Neuron (in vitro differentiated cells): ENCODE measurements around the gene PATE4.
"Not testable (repeated sequence)": the region's sequence is repeated elsewhere in the genome, so short reads cannot be mapped to it uniquely, and the experiment has no call there.

Experiments used
- H2AFZ ChIP-seq: one replicate; pipeline ENCODE4 v1.6.1; 2013; ENCODE audit warnings: low read depth, mild to moderate bottlenecking, inconsistent platforms, low read length, moderate library complexity
- H3K27me3 ChIP-seq: one replicate; pipeline ENCODE4 v1.6.1; 2013; ENCODE audit warnings: low read length; ENCODE audit not compliant: insufficient read depth
- H3K36me3 ChIP-seq: one replicate; pipeline ENCODE4 v1.6.1; 2013; ENCODE audit warnings: low read length; ENCODE audit not compliant: insufficient read depth
- H3K4me1 ChIP-seq: one replicate; pipeline ENCODE4 v1.6.1; 2013; ENCODE audit warnings: low read length; ENCODE audit not compliant: insufficient read depth
- H3K4me3 ChIP-seq: 2 replicates; pipeline ENCODE4 v1.5.1; 2013; ENCODE audit warnings: mild to moderate bottlenecking, low read length, moderate library complexity
- H3K9me3 ChIP-seq: one replicate; pipeline ENCODE4 v1.6.1; 2013; ENCODE audit warnings: low read length

Gene PATE4, protein sequence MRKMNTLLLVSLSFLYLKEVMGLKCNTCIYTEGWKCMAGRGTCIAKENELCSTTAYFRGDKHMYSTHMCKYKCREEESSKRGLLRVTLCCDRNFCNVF

DNA sequence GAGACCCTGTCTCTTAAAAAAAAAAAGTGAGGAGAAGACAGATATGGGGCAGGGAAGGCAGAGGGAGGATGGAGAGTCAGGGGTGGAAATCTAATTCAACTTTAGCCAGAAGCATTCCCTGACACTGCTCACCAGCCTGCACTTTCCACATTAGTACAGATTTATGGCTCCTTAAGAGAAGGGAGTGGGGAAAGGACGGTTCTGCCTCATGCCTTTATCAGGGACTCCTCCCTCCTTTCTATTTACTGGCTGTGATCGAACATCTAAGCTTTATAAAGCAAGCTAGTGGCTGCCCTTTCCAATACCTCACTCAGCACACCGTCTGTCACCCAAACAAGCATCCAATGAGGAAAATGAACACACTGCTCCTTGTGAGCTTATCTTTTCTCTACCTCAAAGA lies at the start of gene PATE4:
Gene PATE4, plus strand, starts transcription at position 301 of the 400 bp plus-strand sequence. Its CDS starts 44 bp downstream, at position 345.
- Histone ChIP-seq H3K36me3 (no peaks in the 10 kb centered on the region), H3K27me3 (peaks cover 9% of the 10 kb centered on the region), H3K9me3 (no peaks in the 10 kb centered on the region), H2AFZ (no peak within 1 kb of the TSS), H3K4me1 (no peaks in the 10 kb centered on the region), H3K4me3 (no peak within 1 kb of the TSS)

DNA sequence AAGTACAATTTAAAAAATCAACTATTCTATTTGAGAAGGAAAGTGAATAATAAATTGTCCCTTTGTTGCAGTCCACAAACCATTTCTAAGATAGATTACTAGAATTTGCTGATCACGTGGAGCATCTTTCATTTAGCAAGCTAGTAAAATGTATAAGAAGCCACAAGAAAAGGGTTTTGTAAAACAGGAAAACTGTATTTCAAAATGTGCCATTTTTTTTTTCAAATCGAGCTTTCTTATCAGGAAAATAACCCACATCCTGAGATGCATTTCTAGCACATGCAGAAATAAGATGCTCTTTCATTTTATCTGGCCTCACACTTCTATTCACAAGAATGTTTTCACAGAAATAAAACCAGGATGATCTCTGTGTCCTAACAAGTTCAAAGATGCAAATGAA lies 48.4 kb upstream of the PATE4 start:
- Histone ChIP-seq H3K36me3 (no peaks in the 10 kb centered on the region), H3K27me3 (no peaks in the 10 kb centered on the region), H2AFZ (no peak overlapping the region), H3K4me3 (no peak overlapping the region), H3K4me1 (no peaks in the 10 kb centered on the region), H3K9me3 (no peaks in the 10 kb centered on the region)

DNA sequence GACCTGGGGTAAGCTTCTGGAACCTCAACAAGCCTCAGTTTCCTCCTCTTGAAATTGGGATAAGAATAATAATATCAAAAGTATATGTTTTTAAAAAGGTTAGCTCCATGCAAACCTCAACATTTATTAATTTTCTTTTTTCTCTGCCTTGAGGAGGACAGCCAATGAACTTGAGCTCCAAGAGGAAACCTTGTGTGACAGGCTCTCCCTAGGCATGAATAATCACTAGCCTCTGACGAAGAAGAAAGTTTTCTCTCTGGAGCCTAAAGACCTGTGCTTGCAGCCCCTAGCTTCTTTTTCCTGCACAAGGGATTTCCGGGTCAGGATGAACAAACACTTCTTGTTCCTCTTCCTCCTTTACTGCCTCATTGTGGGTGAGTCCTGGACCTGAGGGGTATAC lies 45.3 kb upstream of the PATE4 start, which contains the start of gene PATE3:
Gene PATE3, plus strand, starts transcription at position 301 of the 400 bp plus-strand sequence. Its CDS starts 25 bp downstream, at position 326.
- no peaks in the 10 kb centered on the region for H3K27me3 ChIP-seq
- no peaks in the 10 kb centered on the region for H3K9me3 ChIP-seq
- no peak within 1 kb of the TSS for H3K4me3 ChIP-seq
- no peak within 1 kb of the TSS for H2AFZ ChIP-seq
- no peaks in the 10 kb centered on the region for H3K36me3 ChIP-seq
- no peaks in the 10 kb centered on the region for H3K4me1 ChIP-seq

DNA sequence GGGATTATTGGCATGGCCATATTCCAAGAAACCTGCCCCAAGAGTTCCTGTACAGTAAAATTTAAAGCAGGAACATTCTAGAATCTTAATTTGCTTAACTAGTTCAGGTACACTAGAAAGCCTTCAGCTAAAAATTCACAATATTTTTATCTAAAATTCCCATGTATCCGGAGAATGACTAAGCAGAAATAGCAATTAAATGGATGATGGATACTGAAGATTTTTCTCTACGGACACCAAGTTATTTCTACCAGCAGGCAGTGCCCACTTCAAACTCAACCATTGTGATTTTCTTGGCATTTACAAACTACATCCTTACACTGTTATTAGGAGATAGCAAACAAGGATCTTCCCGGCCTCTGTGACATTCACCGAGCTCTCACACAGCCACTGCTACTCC lies 42.3 kb upstream of the PATE4 start:
- H2AFZ ChIP-seq, result no peak overlapping the region
- H3K4me1 ChIP-seq, result no peaks in the 10 kb centered on the region
- H3K36me3 ChIP-seq, result no peaks in the 10 kb centered on the region
- no peaks in the 10 kb centered on the region for H3K9me3 ChIP-seq
- no peak overlapping the region for H3K4me3 ChIP-seq
- no peaks in the 10 kb centered on the region for H3K27me3 ChIP-seq

DNA sequence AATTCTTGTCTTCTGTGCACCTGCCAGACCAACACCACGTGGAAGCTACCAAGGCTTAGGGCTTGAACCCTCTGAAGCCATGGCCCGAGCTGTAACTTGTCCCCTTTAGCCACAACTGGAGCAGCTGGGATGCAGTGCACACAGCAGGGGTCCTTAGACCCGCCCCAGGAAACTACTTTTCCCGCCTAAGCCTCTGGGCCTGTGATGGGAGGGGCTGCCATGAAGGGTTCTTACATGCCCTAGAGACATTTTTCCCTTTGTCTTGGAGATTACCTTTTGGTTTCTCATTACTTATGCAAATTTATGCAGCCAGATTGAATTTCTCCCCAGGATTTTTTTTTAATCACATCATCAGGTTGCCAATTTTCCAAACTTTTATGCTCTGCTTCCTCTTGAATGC lies 35.5 kb upstream of the PATE4 start:
- Histone ChIP-seq H3K27me3 (no peaks in the 10 kb centered on the region), H3K36me3 (no peaks in the 10 kb centered on the region), H3K4me3 (no peak overlapping the region), H2AFZ (no peak overlapping the region), H3K4me1 (no peaks in the 10 kb centered on the region), H3K9me3 (peaks cover 2% of the 10 kb centered on the region)

DNA sequence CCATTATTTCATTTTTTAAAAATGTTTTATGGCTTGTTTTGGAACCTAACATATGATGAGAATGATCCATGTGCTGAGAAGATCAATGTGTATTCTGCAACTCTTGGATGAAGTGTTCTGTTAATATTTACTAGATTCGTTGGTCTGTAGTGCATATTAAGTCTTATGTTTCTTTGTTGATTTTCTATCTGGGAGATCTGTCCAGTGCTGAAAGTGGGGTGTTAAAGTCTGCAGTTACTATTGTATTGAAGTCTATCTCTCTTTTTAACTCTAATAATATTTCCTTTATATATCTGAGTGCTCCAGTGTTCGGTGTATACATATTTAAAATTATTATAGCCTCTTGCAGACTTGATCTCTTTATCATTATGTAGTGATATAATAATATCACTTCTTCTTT lies 33.3 kb upstream of the PATE4 start:
- H3K9me3 ChIP-seq, result peaks cover 8% of the 10 kb centered on the region
- H3K4me1 ChIP-seq, result no peaks in the 10 kb centered on the region
- H2AFZ ChIP-seq, result no peak overlapping the region
- no peaks in the 10 kb centered on the region for H3K27me3 ChIP-seq
- H3K4me3 ChIP-seq, result no peak overlapping the region
- no peaks in the 10 kb centered on the region for H3K36me3 ChIP-seq

DNA sequence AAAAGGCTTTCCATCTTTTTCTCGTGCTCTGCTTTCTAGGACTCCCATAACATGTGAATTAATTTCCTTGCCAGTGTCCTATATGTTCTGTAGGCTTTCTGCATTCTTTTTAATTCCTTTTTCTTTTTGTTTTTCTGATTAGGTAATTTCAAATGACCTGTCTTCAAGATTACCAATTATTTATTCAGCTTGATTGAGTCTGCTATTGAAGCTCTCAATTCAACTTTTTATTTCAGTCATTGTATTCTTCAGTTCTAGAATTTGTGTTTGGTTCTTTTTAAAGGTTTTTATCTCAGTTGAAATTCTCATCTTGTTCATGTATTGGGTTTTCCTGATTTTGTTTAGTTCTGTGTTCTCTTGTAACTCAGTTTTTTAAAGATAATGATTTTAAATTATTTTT lies 30.7 kb upstream of the PATE4 start:
- peaks cover 8% of the 10 kb centered on the region for H3K9me3 ChIP-seq
- H3K4me3 ChIP-seq, result no peak overlapping the region
- no peak overlapping the region for H2AFZ ChIP-seq
- H3K36me3 ChIP-seq, result no peaks in the 10 kb centered on the region
- H3K27me3 ChIP-seq, result no peaks in the 10 kb centered on the region
- H3K4me1 ChIP-seq, result no peaks in the 10 kb centered on the region

DNA sequence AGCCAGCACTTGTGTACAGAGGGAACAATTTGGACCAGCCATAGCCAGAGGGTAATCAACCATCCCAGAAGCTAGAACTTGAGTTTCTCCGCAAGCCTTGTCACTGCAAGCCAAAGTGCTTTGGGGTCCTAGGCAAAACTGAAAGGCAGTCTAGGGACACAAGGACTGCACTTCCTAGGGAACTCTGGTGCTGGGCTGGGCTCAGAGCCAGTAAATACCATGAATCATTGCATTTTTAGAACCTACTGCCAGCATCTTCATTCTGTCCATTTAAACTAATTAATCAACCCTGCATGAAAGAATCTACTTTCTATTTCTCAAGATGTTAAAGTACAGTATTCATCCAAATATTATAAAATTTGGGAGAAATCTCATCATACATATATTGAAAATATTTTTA lies 25.2 kb upstream of the PATE4 start:
- H3K27me3 ChIP-seq, result peaks cover 3% of the 10 kb centered on the region
- peaks cover 4% of the 10 kb centered on the region for H3K9me3 ChIP-seq
- no peaks in the 10 kb centered on the region for H3K4me1 ChIP-seq
- no peak overlapping the region for H3K4me3 ChIP-seq
- H3K36me3 ChIP-seq, result no peaks in the 10 kb centered on the region
- H2AFZ ChIP-seq, result no peak overlapping the region

DNA sequence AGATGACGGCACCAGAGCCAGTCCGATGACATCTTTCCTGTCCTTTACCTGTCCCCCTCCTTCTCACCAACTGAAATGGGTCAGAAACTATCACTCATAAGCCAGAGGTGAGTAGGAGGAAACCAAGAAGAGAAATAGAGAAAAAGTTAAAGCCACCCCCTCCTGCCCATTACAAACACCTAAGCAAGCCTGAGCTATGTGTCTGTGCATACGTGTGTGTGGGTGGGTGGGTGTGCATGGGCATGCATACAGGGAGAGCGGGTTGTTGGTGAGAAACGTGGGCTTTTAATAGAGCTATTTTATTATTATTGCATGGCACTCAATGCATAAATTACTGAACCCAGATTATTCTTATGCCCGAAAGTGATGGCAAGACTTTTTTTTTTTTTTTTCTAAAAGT lies 2.6 kb downstream of the PATE4 start:
- Histone ChIP-seq H3K9me3 (no peaks in the 10 kb centered on the region), H3K27me3 (peaks cover 17% of the 10 kb centered on the region), H3K4me3 (no peak overlapping the region), H3K4me1 (no peaks in the 10 kb centered on the region), H2AFZ (no peak overlapping the region), H3K36me3 (no peaks in the 10 kb centered on the region)

DNA sequence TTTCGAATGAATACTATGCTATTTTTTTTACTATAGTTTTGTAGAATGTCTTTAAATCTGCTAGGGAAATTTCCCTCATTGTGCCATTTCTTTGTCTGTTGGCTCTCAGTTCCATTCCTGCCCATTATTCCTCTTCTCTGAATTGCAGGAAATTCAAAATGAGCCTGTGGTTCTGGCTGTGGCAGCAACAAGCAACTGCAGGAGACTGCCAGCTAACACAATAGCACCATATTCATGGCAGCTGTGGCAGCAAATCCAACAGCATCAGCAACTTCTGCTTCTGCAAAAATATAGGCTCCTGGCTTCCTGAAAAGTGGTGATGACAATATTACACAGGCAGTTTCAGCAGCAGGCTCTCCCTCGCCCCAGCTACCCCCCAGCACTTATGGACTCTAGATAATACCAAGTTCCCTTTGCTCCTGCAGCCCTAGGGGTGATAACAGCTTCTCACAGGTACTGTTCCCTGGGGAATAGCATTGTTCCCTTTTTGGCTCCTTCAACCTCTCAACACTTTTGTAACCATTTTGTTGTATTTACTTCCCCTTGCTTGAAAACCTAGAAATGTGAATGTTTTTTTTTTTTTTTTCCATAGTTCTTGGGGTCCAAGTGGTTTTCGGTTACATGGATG lies 9.3 kb downstream of the PATE4 start:
- H3K9me3 ChIP-seq, result peaks cover 2% of the 10 kb centered on the region
- H3K27me3 ChIP-seq, result peaks cover 10% of the 10 kb centered on the region
- H3K4me1 ChIP-seq, result no peaks in the 10 kb centered on the region
- no peak overlapping the region for H3K4me3 ChIP-seq
- no peaks in the 10 kb centered on the region for H3K36me3 ChIP-seq
- H2AFZ ChIP-seq, result no peak overlapping the region

DNA sequence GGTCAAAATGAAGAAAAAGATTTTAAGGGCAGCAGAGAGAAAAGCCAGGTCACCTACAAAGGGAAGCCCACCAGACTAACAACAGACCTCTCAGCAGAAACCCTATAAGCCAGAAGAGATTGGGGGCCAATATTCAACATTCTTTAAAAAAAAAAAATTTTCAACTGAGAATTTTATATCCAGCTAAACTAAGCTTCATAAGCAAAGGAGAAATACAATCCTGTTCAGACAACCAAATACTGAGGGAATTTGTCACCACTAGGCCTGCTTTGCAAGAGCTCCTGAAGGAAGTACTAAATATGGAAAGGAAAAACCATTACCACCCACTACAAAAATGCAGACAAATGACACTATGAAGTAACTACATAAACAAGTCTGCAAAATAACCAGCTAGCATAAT lies 13.1 kb downstream of the PATE4 start:
- Histone ChIP-seq H2AFZ (no peak overlapping the region), H3K4me3 (no peak overlapping the region), H3K4me1 (no peaks in the 10 kb centered on the region), H3K9me3 (peaks cover 2% of the 10 kb centered on the region), H3K36me3 (no peaks in the 10 kb centered on the region), H3K27me3 (no peaks in the 10 kb centered on the region)

DNA sequence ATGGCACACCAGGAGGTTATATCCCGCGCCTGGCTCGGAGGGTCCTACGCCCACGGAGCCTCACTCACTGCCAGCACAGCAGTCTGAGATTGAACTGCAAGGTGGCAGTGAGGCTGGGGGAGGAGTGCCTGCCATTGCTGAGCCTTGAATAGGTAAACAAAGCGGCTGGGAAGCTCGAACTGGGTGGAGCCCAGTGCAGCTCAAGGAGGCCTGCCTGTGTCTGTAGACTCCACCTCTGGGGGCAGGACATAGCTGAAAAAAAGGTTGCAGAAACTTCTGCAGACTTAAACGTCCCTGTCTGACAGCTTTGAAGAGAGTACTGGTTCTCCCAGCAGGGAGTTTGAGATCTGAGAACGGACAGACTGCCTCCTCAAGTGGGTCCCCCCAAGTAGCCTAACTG lies 24.6 kb downstream of the PATE4 start:
- H3K27me3 ChIP-seq, H3K4me1 ChIP-seq, H3K9me3 ChIP-seq, H3K4me3 ChIP-seq, H2AFZ ChIP-seq, H3K36me3 ChIP-seq: not testable (repeated sequence)

DNA sequence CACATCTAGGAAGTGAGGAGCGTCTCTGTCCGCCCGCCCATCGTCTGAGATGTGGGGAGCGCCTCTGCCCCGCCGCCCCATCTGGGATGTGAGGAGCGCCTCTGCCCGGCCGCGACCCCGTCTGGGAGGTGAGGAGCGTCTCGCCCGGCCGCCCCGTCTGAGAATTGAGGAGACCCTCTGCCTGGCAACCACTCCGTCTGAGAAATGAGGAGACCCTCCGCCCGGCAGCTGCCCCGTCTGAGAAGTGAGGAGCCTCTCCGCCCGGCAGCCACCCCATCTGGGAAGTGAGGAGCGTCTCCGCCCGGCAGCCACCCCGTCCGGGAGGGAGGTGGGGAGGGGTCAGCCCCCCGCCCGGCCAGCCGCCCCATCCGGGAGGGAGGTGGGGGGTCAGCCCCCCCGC lies 29.7 kb downstream of the PATE4 start:
- not testable (repeated sequence) for H2AFZ ChIP-seq, H3K9me3 ChIP-seq, H3K27me3 ChIP-seq, H3K4me3 ChIP-seq, H3K4me1 ChIP-seq, H3K36me3 ChIP-seq

DNA sequence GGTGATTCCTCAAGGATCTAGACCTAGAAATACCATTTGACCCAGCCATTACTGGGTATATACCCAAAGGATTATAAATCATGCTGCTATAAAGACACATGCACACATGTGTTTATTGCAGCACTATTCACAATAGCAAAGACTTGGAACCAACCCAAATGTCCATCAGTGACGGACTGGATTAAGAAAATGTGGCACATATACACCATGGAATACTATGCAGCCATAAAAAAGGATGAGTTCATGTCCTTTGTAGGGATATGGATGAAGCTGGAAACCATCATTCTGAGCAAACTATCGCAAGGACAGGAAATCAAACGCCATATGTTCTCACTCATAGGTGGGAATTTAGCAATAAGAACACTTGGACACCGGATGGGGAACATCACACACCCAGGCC lies 32.2 kb downstream of the PATE4 start:
- not testable (repeated sequence) for H3K27me3 ChIP-seq, H3K9me3 ChIP-seq, H2AFZ ChIP-seq, H3K4me1 ChIP-seq, H3K4me3 ChIP-seq, H3K36me3 ChIP-seq
